T-helper 22 cell (primary cell): Measurements from ENCODE around the gene KCNK5.

Experiments
- DNase-seq: peaks from one replicate; pipeline ENCODE4 v3.0.0-alpha.2; 2020; ENCODE audit warnings: low read depth

KCNK5 gene, protein sequence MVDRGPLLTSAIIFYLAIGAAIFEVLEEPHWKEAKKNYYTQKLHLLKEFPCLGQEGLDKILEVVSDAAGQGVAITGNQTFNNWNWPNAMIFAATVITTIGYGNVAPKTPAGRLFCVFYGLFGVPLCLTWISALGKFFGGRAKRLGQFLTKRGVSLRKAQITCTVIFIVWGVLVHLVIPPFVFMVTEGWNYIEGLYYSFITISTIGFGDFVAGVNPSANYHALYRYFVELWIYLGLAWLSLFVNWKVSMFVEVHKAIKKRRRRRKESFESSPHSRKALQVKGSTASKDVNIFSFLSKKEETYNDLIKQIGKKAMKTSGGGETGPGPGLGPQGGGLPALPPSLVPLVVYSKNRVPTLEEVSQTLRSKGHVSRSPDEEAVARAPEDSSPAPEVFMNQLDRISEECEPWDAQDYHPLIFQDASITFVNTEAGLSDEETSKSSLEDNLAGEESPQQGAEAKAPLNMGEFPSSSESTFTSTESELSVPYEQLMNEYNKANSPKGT

DNA sequence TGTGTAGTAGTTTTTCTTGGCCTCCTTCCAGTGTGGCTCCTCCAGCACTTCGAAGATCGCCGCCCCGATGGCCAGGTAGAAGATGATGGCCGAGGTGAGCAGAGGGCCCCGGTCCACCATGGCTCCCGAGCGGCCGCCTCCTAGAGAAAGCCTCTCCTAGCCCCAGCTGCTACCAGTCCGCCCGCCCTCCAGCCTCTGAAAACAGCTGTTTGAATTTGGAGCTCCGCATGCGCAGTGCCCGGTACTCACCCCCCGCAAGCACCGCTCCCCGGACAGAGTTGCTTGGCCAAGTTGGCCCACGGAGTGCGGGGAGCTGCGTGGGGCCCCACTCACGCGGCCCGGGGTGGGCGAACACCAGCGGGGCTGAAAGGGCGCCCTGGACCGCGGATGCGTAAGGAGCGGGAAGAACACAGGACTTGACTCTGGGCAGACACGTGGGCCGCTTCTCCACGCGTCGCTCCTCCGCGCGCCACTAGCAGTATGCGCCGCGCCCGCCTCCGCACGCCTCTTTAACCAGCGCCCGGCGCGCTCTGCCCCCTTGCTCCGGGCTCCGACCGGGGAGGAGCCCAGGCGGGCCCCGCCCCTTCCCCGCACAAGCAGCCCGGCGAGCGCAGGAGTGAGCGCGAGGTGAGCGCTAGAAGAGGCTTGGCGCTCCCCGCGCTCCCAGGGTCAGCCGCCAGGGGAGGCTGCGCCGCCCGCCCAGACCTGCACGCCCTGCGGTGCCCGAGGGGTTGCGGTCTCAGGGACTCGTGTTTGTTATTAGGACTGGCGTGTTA, at the start of gene KCNK5:
Gene KCNK5 (minus strand): TSS at position 484 of the 776 bp plus-strand sequence. CDS start 364 bp downstream, at position 120.
- peak; percentile 5 for DNase-seq

DNA sequence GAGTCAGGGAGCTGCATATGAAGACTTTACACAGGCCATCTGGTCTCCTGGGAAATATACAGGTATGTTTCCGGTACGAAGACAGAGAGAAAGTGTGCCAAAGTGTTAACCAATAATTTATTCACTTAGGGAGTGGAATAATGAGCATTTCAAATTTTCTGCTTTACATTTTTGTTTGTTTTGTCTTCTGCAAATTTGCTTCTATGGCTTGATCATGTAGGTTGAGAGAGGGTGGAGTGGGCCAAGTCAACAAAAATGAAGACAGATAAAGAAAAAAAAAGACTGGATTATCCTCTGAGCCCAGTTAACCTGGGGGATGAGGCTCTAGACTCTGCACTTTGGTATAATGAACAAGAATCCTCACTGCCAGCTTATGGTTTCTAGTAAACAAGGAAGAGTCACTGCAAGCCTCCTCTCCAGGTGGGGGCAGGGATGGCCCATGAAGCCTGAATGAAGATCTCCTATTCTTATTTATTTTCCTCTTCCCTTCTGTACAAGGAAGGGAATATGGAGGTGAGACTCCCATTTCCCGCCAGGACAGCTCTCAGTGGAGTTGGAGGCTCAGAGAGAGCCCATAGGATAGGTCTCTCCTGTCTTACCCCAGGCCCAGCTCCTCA, 47.2 kb upstream of the KCNK5 start:
- DNase-seq = no peak

DNA sequence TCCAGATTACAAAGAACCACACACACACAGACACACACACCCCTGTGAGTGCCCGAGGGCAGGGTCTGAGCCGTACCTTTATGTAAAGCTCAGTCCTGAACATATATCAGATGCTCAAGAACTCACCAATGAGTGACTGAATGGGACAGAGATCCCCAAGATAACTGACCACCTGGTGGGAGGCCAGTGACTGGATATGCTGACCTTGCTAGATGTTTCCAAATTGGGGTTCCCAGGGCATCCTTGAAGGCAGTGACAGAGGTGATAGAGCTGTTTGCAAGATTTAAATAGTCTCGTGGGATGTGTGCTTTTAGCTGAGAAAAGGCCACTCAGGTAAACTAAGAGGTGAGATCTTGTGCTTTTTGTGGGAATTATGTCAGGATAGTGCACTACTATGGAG, 45.6 kb upstream of the KCNK5 start:
- DNase-seq = no peak

DNA sequence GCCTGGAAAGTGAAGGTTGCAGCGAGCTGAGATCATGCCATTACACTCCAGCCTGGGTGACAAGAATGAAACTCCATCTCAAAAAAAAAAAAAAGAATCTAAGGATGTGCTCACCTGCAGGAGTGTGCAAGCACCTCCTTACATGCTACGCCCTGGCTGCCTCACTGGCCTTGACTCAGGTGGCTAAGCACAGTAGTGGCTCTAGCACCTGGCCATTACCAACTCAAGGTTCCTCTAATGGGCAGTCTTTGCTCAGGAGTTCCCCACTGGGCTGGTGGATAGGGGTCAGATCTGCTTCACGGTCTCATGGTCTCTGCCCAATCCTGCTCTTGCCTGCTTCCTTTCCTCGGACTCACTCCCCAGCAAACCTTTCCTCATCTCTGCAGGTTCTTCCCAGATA, 45.2 kb upstream of the KCNK5 start:
- no peak for DNase-seq

DNA sequence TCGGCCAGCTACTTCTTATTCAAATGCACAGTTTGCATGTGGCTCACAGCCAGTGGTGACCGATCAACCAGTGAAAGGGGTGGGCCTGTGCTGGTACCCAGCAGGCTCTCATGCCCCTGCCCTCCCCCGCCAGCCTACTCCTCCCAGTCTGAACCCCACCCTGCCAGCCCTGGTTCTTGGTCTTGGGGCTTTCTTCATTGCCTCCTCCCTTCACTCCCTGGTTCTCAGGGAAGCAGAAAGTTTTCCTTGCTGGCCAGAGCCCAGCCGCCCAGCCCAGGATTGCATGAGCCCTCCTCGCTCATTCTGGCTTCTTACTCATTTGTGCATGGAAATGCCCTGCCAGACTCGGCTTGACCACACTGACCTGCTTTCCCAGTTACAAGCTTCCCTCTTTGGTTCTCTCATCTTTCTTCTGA, 44.1 kb upstream of the KCNK5 start:
- no peak for DNase-seq

DNA sequence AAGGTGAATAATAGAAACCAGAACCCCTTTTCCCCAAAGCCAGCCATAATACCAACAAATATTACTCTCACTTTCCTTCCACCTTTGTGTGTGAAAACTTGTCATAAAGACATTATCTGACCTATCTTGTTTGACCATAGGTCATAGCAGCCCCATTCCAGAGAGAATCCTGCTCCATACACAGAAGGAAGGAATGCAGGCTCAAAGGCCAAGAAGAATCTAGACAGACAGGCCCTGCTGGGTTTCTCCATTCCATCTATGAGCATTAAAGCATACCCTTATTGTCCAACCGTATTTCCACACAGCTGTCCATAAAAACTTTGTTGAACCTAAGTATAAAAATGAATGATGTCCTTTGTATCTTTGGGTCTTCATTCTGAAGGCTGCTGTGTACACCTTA, 40.7 kb upstream of the KCNK5 start:
- no peak for DNase-seq

DNA sequence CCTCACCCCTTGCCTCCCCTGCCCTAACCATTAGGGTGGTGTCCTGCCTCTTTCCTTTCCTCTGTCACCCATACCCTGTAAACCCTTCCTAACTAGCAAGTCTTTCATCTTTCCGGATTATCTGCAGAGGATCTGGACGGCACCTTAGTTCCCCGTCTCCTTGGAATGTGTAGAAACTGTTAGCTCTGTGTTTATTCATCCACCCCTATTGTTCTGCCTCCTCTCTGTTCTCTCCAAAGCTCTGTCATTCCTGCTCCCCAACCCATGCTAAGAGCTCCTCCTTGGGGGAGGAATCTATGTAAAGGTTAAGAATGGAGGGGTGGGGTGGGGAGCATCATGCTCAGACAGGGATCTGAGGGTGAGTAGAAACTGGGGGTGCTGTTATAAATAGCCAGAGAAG, 39.4 kb upstream of the KCNK5 start:
- no peak for DNase-seq

DNA sequence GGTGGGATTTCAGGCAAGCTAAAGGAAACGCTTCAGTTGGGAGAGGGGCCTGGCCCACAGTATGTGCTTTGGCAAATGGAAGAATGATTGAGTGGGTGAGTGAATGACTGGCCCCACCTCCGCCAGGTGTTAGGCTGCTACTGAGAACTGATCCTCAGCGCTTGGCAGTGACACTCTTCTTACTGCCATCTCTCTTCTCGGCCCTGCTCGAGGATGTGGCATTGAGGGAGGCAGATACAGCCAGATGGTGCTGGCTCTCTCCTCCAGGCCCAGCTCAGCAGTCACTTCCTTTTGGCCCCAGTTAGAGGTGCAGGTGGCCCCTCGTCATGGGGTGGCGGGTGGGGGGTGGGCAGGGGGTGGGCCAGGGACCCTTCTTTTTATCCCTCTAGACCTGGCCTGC, 38.9 kb upstream of the KCNK5 start:
- DNase-seq = no peak

DNA sequence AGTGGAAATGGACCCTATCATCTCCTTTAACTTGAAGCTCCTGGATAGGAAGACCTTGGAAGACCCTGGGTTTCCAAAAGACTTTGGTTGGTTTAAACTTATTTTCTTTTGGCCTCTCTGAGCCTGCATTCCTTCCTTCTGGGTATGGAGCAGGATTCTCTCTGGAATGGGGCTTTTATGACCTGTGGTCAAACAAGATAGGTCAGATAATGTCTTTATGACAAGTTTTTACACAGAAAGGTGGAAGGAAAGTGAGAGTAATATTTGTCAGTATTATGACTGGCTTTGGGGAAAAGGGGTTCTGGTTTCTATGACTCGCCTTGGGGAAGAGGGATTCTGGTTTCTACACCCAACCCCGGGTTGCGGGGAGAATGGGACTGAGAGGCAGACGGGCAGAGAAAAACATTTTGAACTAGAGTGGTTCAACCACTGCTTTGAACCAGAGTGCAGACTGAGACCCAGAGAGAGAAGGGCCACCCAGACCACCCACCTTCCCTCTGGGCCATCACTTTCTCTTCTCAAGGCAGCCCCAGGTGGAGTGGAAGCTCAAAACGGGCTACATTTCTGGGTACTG, 37.6 kb upstream of the KCNK5 start:
- DNase-seq = no peak

DNA sequence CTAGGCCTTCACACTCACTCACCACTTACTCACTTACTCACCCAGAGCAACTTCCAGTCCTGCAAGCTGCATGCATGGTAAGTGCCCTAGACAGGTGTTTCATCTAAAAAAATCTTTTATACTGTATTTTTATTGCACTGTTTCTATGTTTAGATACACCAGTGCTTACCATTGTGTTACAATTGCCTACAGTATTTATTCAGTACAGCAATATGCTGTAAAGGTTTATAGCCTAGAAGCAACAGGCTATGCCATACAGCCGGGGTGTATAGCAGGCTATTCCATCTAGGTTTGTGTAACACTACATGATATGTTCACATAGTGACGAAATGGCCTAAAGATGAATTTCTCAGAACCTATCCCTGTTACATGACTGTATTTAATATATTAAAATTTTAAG, 37.1 kb upstream of the KCNK5 start:
- DNase-seq = no peak

DNA sequence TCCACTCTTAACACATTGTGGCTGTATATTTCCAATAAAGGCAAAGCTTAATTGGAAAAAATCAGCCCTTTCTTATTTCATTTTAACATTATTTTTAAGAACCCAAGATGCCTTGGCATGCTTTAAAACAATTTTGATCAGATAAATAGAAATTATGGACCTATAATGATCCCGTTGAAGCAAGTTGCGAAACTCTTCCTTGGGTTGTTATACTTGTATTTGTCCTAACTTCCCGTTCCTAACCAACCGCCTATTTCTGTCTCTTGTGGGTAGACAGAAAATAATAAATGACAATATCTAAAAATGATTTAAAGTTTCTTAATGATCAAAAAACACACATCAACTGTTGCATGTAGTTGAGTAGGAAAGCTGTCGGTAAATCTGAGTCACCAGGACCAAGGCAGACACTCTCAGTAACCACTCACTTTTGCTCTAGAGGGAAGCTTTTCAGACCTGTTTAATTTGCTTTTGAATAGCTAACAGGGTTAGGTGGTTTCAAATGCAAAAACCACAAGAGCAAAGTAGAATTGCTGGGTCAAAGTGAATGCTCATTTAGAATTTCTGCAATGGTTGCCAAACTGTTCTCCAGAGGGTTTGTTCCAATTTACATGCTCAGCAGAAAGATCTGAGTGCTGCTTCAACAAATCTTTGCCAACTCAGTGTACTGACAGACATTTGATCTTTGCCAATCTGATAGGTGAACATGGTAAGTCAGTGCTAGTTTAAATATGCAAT, 34.2 kb upstream of the KCNK5 start:
- DNase-seq = no peak

DNA sequence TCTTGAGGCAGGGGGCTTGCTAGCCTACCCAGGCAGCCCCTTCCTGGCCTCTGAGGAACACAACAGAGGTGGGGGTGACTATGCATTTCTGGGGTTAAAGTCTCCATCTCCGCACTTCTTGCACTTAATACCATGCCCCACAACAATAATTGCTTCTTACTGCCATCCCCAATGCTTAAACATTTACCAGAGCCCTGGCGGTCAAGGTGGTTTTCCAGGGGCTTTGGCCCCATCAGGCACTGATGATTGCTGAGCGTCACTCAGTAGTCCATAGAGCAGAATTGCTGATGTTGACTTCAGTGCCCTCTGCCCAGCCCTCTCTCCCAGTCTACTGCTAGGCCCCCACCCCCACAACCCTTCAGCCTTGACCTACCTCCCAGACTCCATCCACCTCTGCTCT, 32.5 kb upstream of the KCNK5 start:
- DNase-seq = no peak

DNA sequence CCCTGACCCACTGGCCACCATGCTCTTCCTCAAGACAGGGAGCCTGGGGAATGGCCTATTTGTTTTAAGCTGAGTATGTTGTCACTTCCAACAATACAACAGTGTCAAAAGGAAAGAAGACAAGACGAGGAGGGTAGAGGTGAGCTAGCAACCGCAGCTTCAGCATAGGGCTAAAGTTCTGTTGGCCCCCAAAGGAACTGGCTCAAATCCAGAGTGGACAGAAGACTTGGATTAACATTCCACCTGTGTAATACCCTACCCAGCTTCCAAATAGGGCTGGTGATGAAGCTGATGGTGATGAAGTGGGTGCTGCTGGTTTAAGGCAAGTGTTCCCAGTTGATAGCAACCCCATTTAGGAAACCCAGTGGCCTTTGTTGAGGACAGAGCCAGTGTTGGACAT, 31.7 kb upstream of the KCNK5 start:
- DNase-seq = no peak

DNA sequence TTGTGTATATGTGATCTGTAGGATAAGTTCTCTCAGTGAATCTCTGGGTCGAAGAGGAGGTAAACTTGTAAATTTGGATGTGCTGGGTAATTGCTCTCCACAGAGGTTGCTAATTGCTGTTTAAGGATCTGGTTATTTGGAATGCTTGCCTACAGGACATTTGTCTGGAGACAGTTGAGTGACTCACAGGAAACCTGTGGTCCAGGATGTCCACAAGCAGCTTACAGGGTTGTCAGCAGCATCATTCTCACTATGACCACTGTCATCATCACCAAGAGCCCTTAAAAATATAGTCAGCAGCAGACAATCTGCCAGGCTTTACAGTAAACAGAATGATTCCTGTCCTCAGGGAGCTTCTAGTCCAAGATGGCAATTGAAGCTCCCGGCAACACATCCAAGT, 31.2 kb upstream of the KCNK5 start:
- DNase-seq = no peak

DNA sequence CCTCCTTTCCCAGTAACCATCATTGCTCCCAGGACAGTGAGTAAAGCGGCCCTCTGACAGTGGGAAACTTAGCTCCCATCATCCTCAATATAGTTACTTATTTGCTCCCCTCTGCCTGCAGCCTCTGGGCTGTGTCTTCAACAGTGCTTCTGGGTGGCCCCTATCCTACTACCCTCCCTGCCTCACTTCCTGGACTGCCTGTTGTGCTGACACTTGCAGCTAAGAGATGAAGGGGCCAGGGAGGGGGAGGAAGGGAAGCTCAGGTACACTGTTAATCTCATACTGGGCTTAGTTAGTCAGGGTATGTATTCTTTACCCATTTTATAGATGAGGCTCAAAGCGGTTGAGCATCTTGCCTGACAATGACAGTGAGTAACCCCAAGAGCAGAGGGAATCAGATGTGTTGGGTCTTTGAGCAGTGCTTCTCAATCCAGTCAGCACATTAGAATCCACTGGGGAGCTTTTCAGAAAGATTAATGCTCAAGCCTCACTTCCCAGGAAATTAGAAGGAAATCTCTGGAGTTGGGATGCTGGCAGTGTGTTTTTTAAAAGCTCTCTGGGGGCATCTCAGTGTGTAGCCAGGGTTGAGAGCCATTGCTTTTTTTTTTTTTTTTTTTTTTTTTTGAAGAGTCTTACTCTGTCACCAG, 27.1 kb upstream of the KCNK5 start:
- DNase-seq = no peak

DNA sequence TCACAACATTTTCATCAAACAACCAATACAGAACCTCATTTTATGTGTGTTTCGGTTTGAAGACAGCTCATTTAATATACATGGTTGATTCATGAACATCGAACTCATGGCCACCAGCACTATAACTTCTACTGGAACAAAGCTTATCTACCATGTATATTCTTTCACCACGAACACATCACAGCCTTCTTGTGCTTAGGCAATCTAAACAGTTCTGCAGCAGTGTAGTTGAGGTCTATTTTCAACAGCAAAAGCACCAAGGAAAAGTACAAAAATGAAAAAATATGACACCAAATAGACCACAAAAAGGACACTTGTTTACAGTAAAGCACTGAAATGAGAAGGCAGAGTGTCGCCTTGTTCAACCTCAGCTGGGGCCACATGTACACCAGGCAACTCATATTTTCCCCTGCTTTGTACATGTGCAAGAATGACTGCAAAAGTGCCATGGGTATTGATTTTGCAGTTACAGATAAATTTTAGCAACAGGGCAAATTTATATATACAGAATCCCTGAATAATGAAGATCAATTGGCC, 25.8 kb upstream of the KCNK5 start:
- no peak for DNase-seq

DNA sequence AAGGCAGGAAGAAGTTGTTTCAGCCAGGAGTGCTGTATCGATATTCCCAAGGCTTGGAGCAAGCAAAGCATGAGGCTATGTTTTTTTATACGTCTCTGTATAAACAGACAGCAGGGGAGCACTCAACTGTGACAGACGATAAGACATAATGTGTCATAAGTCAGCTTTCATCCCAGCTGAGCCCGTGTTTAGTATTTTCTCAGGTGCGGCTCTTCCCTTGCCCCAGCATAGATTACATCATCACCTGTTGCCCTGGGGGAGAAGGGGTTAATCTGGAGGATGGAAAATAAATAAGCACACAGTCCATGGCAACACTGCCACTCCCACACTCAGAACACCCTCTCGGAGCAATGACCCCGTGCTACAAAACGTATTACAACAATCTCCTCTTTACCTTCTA, 22.1 kb upstream of the KCNK5 start:
- no peak for DNase-seq

DNA sequence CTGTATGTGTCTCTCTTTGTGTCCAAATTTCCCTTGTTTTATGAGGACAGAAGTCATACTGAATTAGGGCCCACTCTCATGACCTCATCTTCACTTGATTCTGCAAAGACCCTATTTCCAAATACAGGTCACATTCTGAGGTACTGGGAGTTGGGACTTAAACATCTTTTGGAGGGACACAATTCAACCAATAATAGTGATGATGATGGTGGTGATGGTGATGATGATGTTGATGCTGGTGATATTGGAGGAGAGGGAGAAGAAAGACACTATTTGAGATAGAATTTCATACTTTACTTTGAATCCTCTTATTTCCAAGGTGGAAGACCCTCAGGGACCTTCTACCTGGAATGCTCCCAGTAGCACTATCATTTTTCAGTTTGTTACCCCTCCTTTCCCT, 21.2 kb upstream of the KCNK5 start:
- no peak for DNase-seq

DNA sequence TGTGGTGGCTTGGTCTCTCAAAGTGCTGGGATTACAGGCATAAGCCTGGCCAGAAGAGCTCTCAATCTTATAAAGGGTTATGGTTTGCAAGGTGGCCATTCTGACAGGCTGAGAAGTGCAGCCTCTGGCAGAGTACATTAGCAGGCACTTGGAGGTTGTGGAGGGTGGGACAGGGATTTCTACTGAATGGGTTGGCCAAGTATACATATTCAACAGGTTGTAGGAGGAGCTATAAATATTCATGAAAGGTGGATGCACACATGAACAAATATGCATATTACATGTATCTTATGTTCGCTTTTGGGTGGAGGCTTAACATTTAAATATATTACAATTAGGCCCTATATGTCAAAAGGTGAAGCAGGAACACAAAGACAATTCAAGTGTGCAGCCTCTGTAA, 20.0 kb upstream of the KCNK5 start:
- DNase-seq = no peak

DNA sequence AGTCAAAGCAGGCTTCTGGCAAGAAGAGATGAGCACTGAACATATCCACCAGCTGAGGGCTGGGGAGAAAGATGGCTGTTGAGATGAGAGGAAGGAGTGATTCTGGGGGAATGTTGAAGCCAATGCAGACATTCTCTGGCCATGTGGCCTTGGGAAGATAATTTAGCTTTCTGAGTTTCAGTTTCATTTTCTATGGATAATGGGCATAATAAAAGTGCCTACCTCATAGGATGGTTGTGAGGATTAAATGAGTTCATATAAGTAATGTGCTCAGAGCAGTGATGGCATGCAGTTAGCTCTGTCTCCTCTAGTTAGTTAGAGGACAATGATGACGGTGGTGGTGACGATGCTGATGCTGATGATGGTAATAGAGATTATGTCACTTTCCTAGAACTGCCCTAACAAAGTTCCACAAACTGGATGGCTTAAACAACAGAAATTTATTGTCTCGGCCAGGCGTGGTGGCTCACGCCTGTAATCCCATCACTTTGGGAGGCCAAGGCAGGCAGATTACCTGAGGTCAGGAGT, 18.5 kb upstream of the KCNK5 start:
- DNase-seq = no peak

DNA sequence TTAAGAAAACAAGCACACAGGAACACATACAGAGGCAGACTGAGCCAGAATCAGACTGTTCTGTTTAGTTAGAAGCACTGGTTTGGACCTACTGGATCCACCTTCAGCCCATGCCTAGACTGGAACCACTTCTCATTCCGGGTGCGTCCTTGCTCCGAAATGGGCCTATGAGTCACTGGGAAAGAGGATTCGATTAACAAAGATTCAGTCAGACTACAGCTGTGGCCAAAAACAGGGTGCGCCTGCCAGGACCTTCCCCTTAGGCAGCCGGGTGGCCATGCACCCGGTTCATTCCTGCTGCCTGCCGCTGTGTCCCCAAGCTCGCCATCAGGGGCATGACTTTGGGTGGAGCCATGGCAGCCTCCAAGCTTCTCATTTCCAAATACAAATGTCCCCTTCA, 14.5 kb upstream of the KCNK5 start:
- DNase-seq = no peak
